ENCODE results near the gene RAG2.
"Not testable (repeated sequence)": the region's sequence is repeated elsewhere in the genome, so short reads cannot be mapped to it uniquely, and the experiment has no call there.

RAG2 gene

GRCh38 chr11:36596880-36597279, 1.2 kb downstream of the RAG2 start:
- DNase-seq = no peak

DNA sequence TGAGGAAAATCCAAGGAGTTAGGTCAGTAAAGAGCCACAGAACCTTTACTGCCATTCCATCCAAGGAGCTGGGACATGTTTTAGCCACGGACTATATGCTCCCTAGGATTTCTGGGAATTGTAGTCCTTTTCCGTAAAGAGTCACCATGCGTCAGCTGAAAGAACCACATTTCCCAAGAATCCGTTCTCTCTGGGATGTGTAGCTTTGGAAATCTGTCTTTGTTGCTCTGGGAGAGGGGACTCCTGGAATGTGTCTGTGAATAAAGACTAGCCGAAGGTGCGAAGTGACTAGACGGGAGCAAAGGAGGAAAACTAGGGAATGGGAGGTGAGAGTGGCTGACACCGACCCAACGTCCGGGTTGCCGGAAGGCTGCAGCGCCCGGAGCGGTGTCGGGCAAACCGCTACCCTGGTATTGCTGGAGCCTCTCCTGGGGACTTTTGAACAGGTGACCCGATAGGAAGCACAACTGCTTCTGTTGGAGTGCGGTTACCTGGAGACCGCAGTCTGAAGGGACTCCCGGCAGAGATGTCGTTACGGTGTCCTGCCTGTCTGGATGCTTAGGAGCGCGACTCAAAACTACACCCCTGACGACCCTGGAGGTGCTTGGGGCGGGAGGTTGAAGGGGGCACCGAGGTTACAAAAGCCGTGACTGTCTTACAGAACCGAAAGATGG, 3.6 kb downstream of the RAG2 start, which contains the start of gene IFTAP:
Gene IFTAP, plus strand, starts transcription at position 187 of the 674 bp plus-strand sequence. CDS start 15,602 bp downstream, outside the sequence.
- DNase-seq = peak; percentile 58

- DNase-seq = no peak
These were observed 6.6 kb downstream of the RAG2 start for GRCh38 chr11:36591433-36591832.

DNA sequence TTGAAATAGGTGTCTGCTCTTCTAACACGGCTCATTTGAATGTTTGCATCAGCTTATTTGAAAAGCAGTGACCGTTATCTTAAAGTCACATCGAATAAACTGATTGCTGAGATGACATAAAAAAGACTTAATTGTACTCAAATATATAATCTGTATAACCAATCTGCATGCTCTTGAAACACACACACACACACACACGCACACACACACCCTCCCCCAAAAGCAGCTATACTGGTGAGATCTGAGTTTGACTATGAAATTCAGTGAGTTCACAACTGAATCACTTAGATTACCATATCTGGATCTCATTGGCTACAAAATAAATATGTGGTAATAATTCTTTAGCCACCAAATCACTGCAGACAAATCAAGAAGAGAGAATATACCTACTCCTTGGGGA, 7.5 kb downstream of the RAG2 start:
- no peak for DNase-seq

DNA sequence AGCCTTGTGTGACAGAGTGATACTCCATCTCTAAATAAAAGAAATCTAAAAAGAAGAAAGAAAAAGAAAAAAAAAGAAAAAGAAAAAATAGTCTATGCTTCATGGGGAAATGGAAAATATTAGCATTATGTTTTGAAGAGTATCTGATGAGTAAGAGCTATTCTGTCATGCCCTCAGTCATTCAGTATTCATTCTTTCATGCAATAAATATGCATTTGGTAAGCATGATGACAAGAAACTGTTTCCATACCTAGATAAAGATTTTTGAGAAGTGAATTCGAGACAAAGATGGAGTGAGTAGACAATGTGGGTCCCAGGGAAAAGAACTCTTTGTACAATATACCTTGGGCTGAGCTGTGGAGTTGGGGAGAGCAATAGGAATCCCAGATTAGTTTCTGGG, 9.9 kb downstream of the RAG2 start:
- no peak for DNase-seq

- no peak for DNase-seq
These were observed 11.5 kb downstream of the RAG2 start for GRCh38 chr11:36586543-36586942.

DNA sequence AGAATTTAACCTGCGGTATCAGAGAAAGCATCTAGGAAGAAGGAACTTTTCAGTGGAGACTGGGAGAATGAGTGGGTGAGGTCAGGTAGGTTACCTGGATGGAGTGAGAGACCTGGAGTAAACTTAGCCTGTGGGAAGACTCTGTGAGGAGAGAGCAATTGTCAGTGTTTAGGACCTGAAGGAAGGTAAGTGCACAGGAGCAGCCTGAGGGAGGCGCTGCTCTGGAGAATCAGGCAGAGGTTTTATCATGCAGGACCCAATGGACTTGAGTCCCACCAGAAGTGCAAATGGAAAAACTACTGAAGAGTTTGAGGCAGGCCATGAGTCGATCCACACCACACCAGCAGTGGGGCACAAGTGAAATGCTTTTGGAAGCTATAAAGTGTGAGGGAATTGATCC, 14.4 kb downstream of the RAG2 start:
- no peak for DNase-seq

DNA sequence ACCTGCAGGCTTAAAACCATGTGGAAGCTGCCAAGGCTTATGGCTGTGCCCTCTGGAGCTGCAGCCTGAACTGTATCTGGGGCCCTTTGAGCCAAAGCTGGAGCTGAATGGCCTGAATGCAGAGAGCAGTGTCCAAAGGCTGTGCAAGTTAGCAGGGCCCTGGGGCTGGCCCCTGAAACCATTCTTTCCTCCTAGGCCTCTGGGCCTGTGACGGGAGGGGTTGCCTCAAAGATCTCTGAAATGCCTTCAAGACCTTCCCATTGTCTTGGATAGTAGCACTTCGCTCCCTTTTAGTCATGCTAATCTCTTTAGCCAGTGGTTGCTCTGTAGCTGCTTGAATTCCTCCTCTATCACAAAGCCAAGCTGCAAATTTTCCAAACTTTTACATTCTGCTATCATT, 16.5 kb downstream of the RAG2 start:
- DNase-seq = no peak

DNA sequence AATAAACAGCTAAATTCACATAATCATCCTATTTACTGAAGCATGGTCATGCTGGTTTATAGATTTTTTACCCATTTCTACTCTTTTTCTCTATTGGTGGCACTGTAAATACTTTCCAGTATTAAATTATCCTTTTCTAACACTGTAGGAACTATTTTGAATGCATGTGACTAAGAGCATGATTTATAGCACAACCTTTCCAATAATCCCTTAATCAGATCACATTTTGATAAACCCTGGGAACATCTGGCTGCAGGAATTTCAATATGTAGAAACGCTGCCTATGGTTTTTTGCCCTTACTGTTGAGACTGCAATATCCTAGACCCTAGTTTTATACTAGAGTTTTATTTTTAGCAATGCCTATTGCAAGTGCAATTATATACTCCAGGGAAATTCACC, 19.6 kb downstream of the RAG2 start:
- no peak for DNase-seq

GRCh38 chr11:36577859-36578258, 20.2 kb downstream of the RAG2 start:
- DNase-seq = no peak

- DNase-seq = no peak
These were observed 20.7 kb downstream of the RAG2 start for GRCh38 chr11:36577373-36577772.

- DNase-seq = no peak
These were observed 23.6 kb downstream of the RAG2 start for GRCh38 chr11:36574486-36574885.

GRCh38 chr11:36569095-36569494, 28.9 kb downstream of the RAG2 start:
- DNase-seq = no peak

DNA sequence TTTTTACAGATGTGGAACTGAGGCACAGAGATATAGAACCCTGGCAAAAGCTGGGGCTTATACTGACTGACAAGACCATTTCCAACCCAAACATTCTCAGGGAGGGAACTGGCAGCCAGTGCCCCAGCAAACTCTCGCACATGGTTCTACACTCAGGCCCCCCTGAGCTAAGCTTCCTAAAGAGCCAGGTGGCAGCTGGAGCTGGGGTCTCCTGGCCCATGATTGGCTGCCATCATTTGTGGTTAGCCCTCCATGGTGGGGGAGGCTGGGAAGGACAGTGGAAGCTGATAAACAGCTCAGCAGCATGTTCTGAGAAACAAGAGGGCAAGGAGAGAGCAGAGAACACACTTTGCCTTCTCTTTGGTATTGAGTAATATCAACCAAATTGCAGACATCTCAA, 30.3 kb downstream of the RAG2 start, which contains the start of gene RAG1:
Gene RAG1, plus strand, starts transcription at position 314 of the 400 bp plus-strand sequence. CDS start 5,298 bp downstream, outside the sequence.
- DNase-seq = no peak

GRCh38 chr11:36566407-36567053, 31.5 kb downstream of the RAG2 start:
- DNase-seq = no peak

- no peak for DNase-seq
These were observed 32.9 kb downstream of the RAG2 start for GRCh38 chr11:36565031-36565610.

DNA sequence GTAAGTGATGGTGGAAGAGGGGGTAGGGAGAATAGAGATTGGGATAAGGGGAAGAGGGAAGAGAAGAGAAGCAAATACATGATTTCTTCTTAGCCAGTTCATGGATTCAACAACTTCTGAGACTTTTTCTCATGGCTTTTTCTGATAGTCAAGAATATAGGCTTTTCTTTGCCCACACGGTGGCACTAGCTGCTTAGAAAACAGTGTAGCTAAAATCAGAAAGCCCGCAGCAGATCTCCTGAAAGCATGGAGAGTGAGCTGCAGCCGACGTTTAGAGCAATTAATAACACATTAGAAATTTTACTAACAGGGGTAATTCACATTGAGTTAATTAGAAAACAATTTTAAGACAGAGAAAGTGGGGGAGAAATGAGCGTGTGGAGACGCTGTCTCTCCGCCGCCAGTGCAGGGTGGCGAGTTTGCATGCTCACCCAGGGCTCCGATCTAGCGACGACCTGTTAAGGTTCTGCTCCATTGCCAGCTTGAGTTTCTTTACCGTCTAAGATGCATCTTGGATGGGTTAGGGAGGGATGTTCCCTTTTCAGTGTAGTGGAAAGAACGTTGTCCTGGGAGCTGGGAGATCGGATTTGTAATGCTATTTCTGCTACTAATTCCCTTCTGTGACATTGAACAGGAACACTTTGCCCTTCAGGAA, 33.5 kb downstream of the RAG2 start:
- DNase-seq = no peak

DNA sequence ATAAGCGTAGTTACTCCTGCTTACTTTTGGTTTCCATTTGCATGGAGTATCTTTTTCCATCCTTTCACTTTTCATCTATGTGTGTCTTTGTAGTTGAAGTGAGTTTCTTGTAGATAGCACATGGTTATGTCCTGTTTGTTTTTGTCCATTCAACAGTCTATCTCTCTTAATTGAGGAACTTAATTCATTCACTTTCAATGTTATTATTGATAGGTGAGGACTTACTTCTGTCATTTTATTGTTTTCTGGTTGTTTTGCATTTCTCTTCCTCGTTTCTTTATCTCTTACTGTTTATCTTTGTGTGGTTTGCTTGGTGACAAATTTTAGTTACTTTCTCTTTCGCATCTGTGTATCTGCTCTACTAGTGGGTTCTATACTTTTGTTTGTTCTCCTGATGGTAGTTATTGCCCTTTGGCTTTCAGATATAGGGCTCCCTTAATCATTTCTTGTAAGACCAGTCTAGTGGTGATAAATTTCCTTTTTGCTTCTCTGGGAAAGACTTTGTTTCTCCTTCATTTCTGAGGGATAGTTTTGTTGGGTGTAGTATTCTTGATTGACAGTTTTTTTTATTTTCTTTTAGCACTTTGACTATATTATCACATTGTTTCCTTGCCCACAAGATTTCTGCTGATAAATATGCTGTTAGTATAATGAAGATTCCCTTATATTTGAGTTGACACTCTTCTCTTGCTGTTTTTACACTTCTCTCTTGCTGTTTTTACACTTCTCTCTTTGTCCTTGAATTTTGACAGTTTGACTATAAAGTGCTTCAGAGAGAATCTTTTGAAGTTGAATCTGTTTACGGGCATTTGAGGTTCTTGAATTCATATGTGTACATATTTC, 39.2 kb downstream of the RAG2 start:
- DNase-seq = no peak

GRCh38 chr11:36557991-36558390, 40.0 kb downstream of the RAG2 start:
- no peak for DNase-seq

- not testable (repeated sequence) for DNase-seq
These were observed 40.6 kb downstream of the RAG2 start for GRCh38 chr11:36557390-36557789.

GRCh38 chr11:36550385-36551115, 47.5 kb downstream of the RAG2 start:
- DNase-seq = no peak
